Gastroesophageal sphincter (tissue), 3 donors: ENCODE measurements around the gene PDE10A.

Experiments used
- EP300 ChIP-seq: sonication (generic); formaldehyde crosslinking; IDR thresholded peaks from one replicate; pipeline ENCODE4 v1.6.1; 2017; ENCODE audit warnings: antibody characterized with exemption, mild to moderate bottlenecking
- POLR2A ChIP-seq, 2 donors: fragments of 450-650 bp; IDR thresholded peaks; one replicate each; pipeline ENCODE4 v1.6.1; 2017; ENCODE audit warnings: antibody characterized with exemption in 2 of 2, mild to moderate bottlenecking in 2 of 2, moderate library complexity in 1 of 2
- TF ChIP-seq, protein P1 (sequence below), 4 experiments: fragments of 200-600 bp in 2 of 4; fragments of 450-650 bp in 2 of 4; sonication (generic) in 1 of 4; IDR thresholded peaks; one replicate each; pipeline ENCODE4 v1.5.1; 2017 to 2019; ENCODE audit warnings: antibody characterized with exemption in 4 of 4, mild to moderate bottlenecking in 2 of 4, moderate library complexity in 2 of 4

DNA sequence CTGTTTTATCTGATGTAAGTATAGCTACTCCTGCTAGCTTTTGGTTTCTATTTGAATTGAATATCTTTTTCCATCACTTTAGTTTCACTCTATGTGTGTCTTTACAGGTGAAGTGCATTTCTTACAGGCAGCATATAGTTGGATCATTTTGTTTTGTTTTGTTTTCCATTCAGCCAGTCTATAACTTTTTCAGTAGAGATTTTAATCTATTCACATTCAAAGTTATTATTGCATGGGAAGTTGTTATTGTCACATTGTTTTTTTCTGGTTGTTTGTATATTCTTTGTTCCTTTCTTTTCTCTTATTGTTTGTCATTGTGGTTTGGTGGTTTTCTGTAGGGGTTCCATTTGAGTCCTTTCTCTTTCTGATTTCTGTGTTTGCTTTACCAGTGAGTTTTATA is 151.2 kb downstream of the PDE10A start:
- TF ChIP-seq POLR2A (IDR thresholded peaks at IDR 0.05) = no peak
- TF ChIP-seq, protein P1, sequence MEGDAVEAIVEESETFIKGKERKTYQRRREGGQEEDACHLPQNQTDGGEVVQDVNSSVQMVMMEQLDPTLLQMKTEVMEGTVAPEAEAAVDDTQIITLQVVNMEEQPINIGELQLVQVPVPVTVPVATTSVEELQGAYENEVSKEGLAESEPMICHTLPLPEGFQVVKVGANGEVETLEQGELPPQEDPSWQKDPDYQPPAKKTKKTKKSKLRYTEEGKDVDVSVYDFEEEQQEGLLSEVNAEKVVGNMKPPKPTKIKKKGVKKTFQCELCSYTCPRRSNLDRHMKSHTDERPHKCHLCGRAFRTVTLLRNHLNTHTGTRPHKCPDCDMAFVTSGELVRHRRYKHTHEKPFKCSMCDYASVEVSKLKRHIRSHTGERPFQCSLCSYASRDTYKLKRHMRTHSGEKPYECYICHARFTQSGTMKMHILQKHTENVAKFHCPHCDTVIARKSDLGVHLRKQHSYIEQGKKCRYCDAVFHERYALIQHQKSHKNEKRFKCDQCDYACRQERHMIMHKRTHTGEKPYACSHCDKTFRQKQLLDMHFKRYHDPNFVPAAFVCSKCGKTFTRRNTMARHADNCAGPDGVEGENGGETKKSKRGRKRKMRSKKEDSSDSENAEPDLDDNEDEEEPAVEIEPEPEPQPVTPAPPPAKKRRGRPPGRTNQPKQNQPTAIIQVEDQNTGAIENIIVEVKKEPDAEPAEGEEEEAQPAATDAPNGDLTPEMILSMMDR (IDR thresholded peaks at IDR 0.05) = no peak
- TF ChIP-seq EP300 = no peak
